ENCODE results near the gene RGMA.

The RGMA gene

GRCh38 chr15:93093765-93094164 is 4.8 kb upstream of the RGMA start:
- DNase-seq: no peak

- no peak for DNase-seq
Observed at GRCh38 chr15:93091465-93091864, 2.5 kb upstream of the RGMA start.

GRCh38 chr15:93089727-93090305 is 805 bp upstream of the RGMA start:
- no peak for DNase-seq

GRCh38 chr15:93088200-93088980 is 621 bp downstream of the RGMA start:
- DNase-seq: peak; percentile 13 to 53 (median 25)

GRCh38 chr15:93087825-93088199 is 1.2 kb downstream of the RGMA start:
- DNase-seq: peak; percentile 73 to 86 (median 82)

- DNase-seq: no peak
Observed at GRCh38 chr15:93086791-93087190, 2.2 kb downstream of the RGMA start.

DNA sequence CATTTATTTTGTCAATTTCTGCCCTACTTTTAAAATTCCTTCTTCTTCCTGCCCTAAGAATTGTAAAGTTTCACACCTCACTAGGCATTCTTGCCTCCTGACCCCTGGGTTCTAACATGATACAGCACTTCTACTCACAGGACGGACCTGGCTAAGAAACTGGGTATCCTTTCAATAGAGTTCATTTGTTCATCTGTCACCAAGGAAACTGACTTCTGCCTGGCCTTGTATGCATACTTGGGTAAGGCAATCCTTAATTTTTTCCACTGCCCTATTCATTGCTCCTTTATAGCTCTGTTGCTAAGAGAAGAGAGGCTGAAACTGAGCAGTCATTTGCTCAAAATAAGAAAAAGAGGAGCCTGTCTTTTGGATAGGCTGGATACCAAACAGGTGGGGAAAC is 3.3 kb downstream of the RGMA start:
- DNase-seq: no peak

GRCh38 chr15:93082861-93083260 is 6.2 kb downstream of the RGMA start:
- DNase-seq: no peak

- no peak for DNase-seq
Observed at GRCh38 chr15:93081399-93081798, 7.6 kb downstream of the RGMA start.

DNA sequence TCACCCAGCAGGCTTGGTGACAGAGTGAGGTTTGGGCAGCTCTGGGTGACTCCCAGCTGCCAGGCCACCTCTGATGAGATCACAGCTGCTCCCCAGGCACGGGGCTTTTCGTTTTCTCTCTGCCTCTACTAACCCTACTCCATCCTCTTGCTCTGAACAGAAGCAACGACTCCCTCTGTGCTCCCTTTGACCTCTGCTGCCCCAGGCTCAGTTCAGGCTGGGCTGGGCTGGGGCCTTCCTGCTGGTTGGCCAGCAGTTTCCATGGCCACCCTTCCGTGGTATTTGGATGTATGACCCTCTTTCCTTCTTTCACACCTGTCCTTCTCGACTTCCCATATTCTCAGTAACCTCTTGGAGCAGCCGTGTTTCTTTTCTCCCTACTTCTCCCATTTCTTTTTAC is 8.6 kb downstream of the RGMA start:
- no peak for DNase-seq

GRCh38 chr15:93076875-93077274 is 12.1 kb downstream of the RGMA start:
- no peak for DNase-seq

- DNase-seq: no peak
Observed at GRCh38 chr15:93076217-93076616, 12.8 kb downstream of the RGMA start.

DNA sequence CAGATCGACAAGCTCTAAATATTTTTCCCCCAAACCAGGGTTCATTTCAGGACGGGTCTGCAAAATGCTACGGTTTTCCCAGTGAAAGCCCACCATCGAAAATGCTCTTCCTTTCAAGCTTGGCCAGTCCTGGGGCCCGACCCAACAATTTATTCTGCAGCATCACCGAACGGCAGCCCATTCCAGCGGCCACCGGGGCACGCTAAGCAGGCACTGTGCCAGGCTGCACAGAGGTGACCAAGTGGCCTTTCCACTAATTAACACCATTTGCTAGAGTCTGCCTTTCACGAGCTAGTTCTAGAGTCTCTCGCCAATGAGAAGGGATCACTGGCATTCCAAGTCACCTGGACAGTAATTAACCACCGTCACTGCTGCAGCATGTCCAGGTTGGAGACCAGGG is 14.4 kb downstream of the RGMA start:
- no peak for DNase-seq

GRCh38 chr15:93073465-93073952 is 15.5 kb downstream of the RGMA start:
- no peak for DNase-seq

DNA sequence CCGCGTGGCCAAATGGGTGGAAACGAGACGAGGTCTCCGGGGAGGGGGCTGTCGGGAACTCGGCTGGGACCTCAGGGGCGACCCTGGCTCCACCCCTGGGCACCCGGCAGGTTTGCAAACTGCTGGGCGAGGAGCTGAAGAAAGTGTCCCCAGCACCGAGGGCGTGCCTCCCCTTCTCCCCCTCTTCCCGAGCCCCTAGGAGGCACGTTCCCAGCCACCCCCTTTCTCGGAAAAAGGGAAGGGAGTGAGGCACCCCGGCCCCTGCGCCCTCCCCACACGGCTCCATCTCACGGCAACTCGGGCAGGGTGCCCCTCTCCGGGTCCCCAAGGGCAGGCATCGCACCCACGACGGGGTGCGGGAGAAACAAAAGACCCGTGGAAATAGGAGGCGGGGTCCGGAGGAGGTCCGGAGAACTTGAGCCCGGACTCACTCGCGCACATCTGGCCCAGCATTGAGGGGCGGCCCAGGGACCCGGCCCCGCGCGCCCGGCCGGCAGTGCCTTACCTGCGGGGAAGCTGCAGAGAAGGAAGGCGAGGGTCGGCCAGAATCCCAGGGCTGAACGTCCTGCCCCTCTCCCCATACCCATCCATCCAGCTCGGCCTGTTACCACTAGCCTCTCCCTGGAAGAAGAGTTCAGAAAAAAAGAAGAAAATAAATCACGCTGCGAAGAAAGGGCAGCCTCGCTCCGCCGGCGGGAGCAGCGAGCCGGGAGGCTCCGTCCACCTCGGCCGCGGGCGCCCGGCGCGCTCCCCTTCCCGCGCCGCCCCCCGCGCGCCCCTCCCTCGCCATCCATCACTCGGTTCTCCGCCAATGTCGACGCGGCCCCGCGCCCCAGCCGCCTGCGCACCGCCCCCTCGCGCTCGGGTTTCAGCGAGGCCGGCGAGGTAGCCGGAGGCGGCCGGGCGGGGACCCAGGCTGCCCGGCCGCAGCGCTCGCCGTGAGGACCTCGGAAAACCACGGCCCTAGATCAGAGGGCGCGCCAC is 16.3 kb downstream of the RGMA start:
- peak in 2 of 4 experiments; percentile 23 to 47 for DNase-seq

GRCh38 chr15:93072011-93072410 is 17.0 kb downstream of the RGMA start:
- DNase-seq: no peak

GRCh38 chr15:93071469-93071936 is 17.5 kb downstream of the RGMA start:
- DNase-seq: no peak

GRCh38 chr15:93070551-93071296 is 18.3 kb downstream of the RGMA start:
- DNase-seq: no peak

GRCh38 chr15:93070132-93070531 is 18.9 kb downstream of the RGMA start:
- no peak for DNase-seq

DNA sequence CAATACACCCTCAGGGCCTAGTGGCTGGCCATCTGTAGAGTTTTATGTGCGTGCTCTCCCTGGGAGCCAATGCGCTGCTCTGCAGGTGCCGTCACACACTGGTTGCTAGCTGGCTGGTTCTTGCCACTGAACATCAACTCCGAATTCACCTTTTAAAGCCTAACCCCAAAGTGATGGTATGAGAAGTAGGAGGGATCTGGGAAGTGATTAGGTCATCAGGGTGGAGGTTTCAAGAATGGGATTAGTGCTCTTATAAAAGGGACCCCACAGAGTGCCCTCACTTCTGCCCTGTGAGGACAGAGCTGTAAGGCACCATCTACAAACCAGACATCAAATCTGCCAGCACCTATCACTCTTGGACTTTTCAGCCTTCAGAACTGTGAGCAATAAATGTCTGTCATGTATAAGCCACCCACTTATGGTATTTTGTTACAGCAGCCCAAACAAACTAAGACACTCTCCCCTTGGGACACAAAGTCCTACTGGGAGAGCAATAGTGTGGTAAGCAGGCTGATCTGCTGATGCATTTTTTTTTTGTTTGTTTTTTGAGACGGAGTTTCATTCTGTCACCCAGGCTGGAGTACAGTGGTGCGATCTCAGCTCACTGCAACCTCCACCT is 20.3 kb downstream of the RGMA start:
- no peak for DNase-seq

- no peak for DNase-seq
Observed at GRCh38 chr15:93067649-93068085, 21.3 kb downstream of the RGMA start.
